K562 (cell line): ENCODE measurements around the gene LIPT1. TPM values are rescaled to one million over a fixed set of nuclear protein-coding genes. Genes with fewer than 3 reads are reported as not detected.

ENCODE experiments used
- ATF7 ChIP-seq: fragments of 450-650 bp; IDR thresholded peaks from 2 replicates; pipeline ENCODE4 v1.7.1; 2014; ENCODE audit warnings: mild to moderate bottlenecking, moderate library complexity
- BHLHE40 ChIP-seq: IDR thresholded peaks from 2 replicates; pipeline ENCODE4 v1.6.1; 2011; ENCODE audit warnings: low read length, improper control_type of control experiment
- CC2D1A ChIP-seq: fragments of 450-650 bp; IDR thresholded peaks from 2 replicates; pipeline ENCODE4 v1.6.1; 2017; ENCODE audit warnings: mild to moderate bottlenecking
- CREB1 ChIP-seq, 2 experiments: sonication (generic) in 1 of 2; formaldehyde crosslinking in 1 of 2; IDR thresholded peaks; 2 replicates each; pipeline versions ENCODE4 v1.6.1 to v1.8.0; 2012 to 2022; ENCODE audit warnings: inconsistent platforms in 1 of 2, mild to moderate bottlenecking in 1 of 2, missing genetic modification reagents in 1 of 2, moderate library complexity in 1 of 2
- CTBP1 ChIP-seq: fragments of 450-650 bp; IDR thresholded peaks from 2 replicates; pipeline ENCODE4 v1.6.1; 2016; ENCODE audit warnings: borderline replicate concordance
- CXXC5 ChIP-seq: fragments of 250-450 bp; sonication (Bioruptor Pico); IDR thresholded peaks from 2 replicates; pipeline ENCODE4 v1.8.0; 2022; ENCODE audit warnings: inconsistent platforms, mild to moderate bottlenecking, moderate library complexity
- HCFC1 ChIP-seq: IDR thresholded peaks from 2 replicates; pipeline ENCODE4 v1.6.1; 2012; ENCODE audit warnings: low read depth, low read length, improper control_type of control experiment
- HNRNPLL ChIP-seq: fragments of 200-400 bp; formaldehyde crosslinking; IDR thresholded peaks from 2 replicates; pipeline ENCODE4 v1.6.1; 2017; ENCODE audit warnings: low read length, low read depth, mild to moderate bottlenecking; ENCODE audit not compliant: poor library complexity, severe bottlenecking
- MAZ ChIP-seq, 2 experiments: fragments of 450-650 bp in 1 of 2; sonication (generic) in 1 of 2; formaldehyde crosslinking; IDR thresholded peaks in 1 of 2; conservative IDR thresholded peaks in 1 of 2; 2 replicates each; pipeline versions ENCODE4 v1.4.0 to v1.5.0; 2020; ENCODE audit warnings: mild to moderate bottlenecking in 1 of 2, missing genetic modification reagents in 1 of 2
- MEF2A ChIP-seq: IDR thresholded peaks from 2 replicates; pipeline ENCODE4 v1.6.1; 2011; ENCODE audit warnings: low read depth, mild to moderate bottlenecking, low read length, moderate library complexity; ENCODE audit not compliant: control insufficient read depth
- NELFE ChIP-seq: IDR thresholded peaks from 2 replicates; pipeline ENCODE4 v1.6.1; 2011; ENCODE audit warnings: mild to moderate bottlenecking; ENCODE audit not compliant: insufficient read depth, insufficient read length
- PRMT5 ChIP-seq: sonication (generic); formaldehyde crosslinking; IDR thresholded peaks from 2 replicates; pipeline ENCODE4 v1.5.0; 2020; ENCODE audit warnings: missing genetic modification reagents
- PTBP1 ChIP-seq: fragments of 200-400 bp; formaldehyde crosslinking; IDR thresholded peaks from 2 replicates; pipeline ENCODE4 v1.6.1; 2017; ENCODE audit warnings: low read depth, low read length
- PTRF ChIP-seq: fragments of 450-650 bp; IDR thresholded peaks from 2 replicates; pipeline ENCODE4 v1.6.1; 2016; ENCODE audit warnings: mild to moderate bottlenecking, missing genetic modification characterization, missing compliant biosample characterization
- SAFB2 ChIP-seq: fragments of 200-400 bp; formaldehyde crosslinking; IDR thresholded peaks from 2 replicates; pipeline ENCODE4 v1.6.1; 2018; ENCODE audit warnings: borderline replicate concordance, low read length, low read depth, moderate library complexity; ENCODE audit not compliant: severe bottlenecking
- SMAD3 ChIP-seq: fragments of 450-650 bp; formaldehyde crosslinking; conservative IDR thresholded peaks from 2 replicates; pipeline ENCODE4 v1.4.0; 2020; ENCODE audit warnings: mild to moderate bottlenecking
- SMARCA4 ChIP-seq: fragments of 450-650 bp; IDR thresholded peaks from 2 replicates; pipeline ENCODE4 v1.6.1; 2016
- TAL1 ChIP-seq: fragments of 450-650 bp; IDR thresholded peaks from 2 replicates; pipeline ENCODE4 v1.6.1; 2016; ENCODE audit warnings: mild to moderate bottlenecking
- TARDBP ChIP-seq: fragments of 450-650 bp; IDR thresholded peaks from 2 replicates; pipeline ENCODE4 v1.6.1; 2016
- ZBTB17 ChIP-seq: fragments of 450-650 bp; formaldehyde crosslinking; IDR thresholded peaks from 2 replicates; pipeline ENCODE4 v1.4.0; 2020; ENCODE audit warnings: mild to moderate bottlenecking
- ZC3H11A ChIP-seq: IDR thresholded peaks from 2 replicates; pipeline ENCODE4 v1.6.1; 2012; ENCODE audit warnings: low read depth, low read length, improper control_type of control experiment
- ZNF212 ChIP-seq: fragments of 450-650 bp; formaldehyde crosslinking; IDR thresholded peaks from 2 replicates; pipeline ENCODE4 v1.4.0; 2020; ENCODE audit warnings: mild to moderate bottlenecking
- ZNF431 ChIP-seq: sonication (generic); formaldehyde crosslinking; IDR thresholded peaks from 2 replicates; pipeline ENCODE4 v1.8.0; 2022; ENCODE audit warnings: mild to moderate bottlenecking, missing genetic modification reagents
- ZNF717 ChIP-seq: fragments of 250-450 bp; sonication (Bioruptor Pico); IDR thresholded peaks from 2 replicates; pipeline ENCODE4 v1.5.0; 2021
- polyA plus RNA-seq, 8 experiments: library from polyadenylated mRNA; depleted of rRNA in 4 of 8; stranded (reverse) in 5 of 8; unstranded in 3 of 8; fragments of >200 nt; fragmentation: Nextera tagmentation in 2 of 8; fragmentation: Illumina TruSeq in 1 of 8; extraction: Ambion mirVana in 2 of 8; extraction: Trizol in 1 of 8; gene quantifications; 2 replicates each; pipeline versions ENCODE4 v1.2.1 to v1.2.3, GENCODE V29; 2011 to 2014; ENCODE audit warnings: inconsistent platforms in 1 of 8, missing spikeins in 1 of 8
- total RNA-seq, 7 experiments: library from RNA; depleted of rRNA in 6 of 7; stranded (reverse); fragments of >200 nt in 6 of 7; fragmentation: Illumina TruSeq in 2 of 7; extraction: Trizol in 2 of 7; gene quantifications; 2 replicates each; pipeline versions ENCODE4 v1.2.1 to v1.2.3, GENCODE V29; 2011 to 2021; ENCODE audit warnings: low replicate concordance in 1 of 7
- TF ChIP-seq, protein P1 (sequence below): sonication (generic); formaldehyde crosslinking; IDR thresholded peaks from 2 replicates; pipeline ENCODE4 v1.5.0; 2020; ENCODE audit warnings: missing genetic modification reagents
- TF ChIP-seq, protein P2 (sequence below): fragments of 250-450 bp; sonication (Bioruptor Pico); IDR thresholded peaks from 2 replicates; pipeline ENCODE4 v1.4.0; 2020
- TF ChIP-seq, protein P3 (sequence below): fragments of 250-450 bp; sonication (Bioruptor Pico); IDR thresholded peaks from 2 replicates; pipeline ENCODE4 v1.9.0; 2021; ENCODE audit warnings: mild to moderate bottlenecking

The LIPT1 gene
- total and polyA plus RNA-seq, 9 of the 15 experiments (the other 6 are each of a cell fraction or from before 2014, with no cell fraction given), result 6.4 to 18.3 (median 11.6) TPM

- TF ChIP-seq, protein P1, sequence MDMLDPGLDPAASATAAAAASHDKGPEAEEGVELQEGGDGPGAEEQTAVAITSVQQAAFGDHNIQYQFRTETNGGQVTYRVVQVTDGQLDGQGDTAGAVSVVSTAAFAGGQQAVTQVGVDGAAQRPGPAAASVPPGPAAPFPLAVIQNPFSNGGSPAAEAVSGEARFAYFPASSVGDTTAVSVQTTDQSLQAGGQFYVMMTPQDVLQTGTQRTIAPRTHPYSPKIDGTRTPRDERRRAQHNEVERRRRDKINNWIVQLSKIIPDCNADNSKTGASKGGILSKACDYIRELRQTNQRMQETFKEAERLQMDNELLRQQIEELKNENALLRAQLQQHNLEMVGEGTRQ (CRISPR knock-in tag), result no peak
- TF ChIP-seq ZBTB17 (CRISPR knock-in tag) (no peak; the same call in 1 of the 2 replicates), CXXC5 (CRISPR knock-in tag) (peak; percentile 66), SAFB2 (no peak), CTBP1 (peak; percentile 84), TARDBP (no peak), ZNF212 (CRISPR knock-in tag) (no peak), HCFC1 (no peak), SMAD3 (CRISPR knock-in tag) (no peak), PTBP1 (no peak), CC2D1A (no peak), NELFE (no peak), ZNF431 (no peak), PTRF (tag) (no peak), PRMT5 (CRISPR knock-in tag) (no peak), SMARCA4 (no peak), MAZ (CRISPR knock-in tag; conservative IDR thresholded peaks at IDR 0.05 in 1 of 2, IDR thresholded peaks at IDR 0.05 in 1 of 2) (peak in 1 of 2 experiments; percentile 93), ZC3H11A (no peak), TAL1 (no peak), HNRNPLL (no peak), BHLHE40 (no peak), MEF2A (no peak), ATF7 (peak; percentile 45; the same call in 1 of the 2 replicates), ZNF717 (no peak), CREB1 (IDR thresholded peaks at IDR 0.05) (no peak), CREB1 (CRISPR knock-in tag; IDR thresholded peaks at IDR 0.05) (peak; percentile 30; the same call in 1 of the 2 replicates)
- TF ChIP-seq, protein P2, sequence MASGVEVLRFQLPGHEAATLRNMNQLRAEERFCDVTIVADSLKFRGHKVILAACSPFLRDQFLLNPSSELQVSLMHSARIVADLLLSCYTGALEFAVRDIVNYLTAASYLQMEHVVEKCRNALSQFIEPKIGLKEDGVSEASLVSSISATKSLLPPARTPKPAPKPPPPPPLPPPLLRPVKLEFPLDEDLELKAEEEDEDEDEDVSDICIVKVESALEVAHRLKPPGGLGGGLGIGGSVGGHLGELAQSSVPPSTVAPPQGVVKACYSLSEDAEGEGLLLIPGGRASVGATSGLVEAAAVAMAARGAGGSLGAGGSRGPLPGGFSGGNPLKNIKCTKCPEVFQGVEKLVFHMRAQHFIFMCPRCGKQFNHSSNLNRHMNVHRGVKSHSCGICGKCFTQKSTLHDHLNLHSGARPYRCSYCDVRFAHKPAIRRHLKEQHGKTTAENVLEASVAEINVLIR (CRISPR knock-in tag), result no peak
- TF ChIP-seq, protein P3, sequence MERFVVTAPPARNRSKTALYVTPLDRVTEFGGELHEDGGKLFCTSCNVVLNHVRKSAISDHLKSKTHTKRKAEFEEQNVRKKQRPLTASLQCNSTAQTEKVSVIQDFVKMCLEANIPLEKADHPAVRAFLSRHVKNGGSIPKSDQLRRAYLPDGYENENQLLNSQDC (CRISPR knock-in tag), result no peak
These were observed 13.4 kb upstream of the LIPT1 start, which contains the start of gene C2orf15 (continued) for GRCh38 chr2:99141110-99142108.
